SH-SY5Y (cell line): ENCODE measurements around the gene ADTRP.

ENCODE experiments used
- GATA2 ChIP-seq: IDR thresholded peaks from 2 replicates; pipeline ENCODE4 v1.6.1; 2011; ENCODE audit warnings: mild to moderate bottlenecking, low read depth, low read length
- GATA3 ChIP-seq: IDR thresholded peaks from 2 replicates; pipeline ENCODE4 v1.6.1; 2011; ENCODE audit warnings: low read depth, mild to moderate bottlenecking, low read length, moderate library complexity

- TF ChIP-seq GATA2 (no peak), GATA3 (no peak)
Observed at GRCh38 chr6:11802886-11803590, 24.4 kb upstream of the ADTRP start.
